Measurements from ENCODE around the gene RPTOR. TPM values are rescaled to one million over a fixed set of nuclear protein-coding genes. Genes with fewer than 3 reads are reported as not detected.
"Not testable (repeated sequence)": the region's sequence is repeated elsewhere in the genome, so short reads cannot be mapped to it uniquely, and the experiment has no call there.

The RPTOR gene
- polyA plus RNA-seq, 1 donor, result 23.9 TPM

DNA sequence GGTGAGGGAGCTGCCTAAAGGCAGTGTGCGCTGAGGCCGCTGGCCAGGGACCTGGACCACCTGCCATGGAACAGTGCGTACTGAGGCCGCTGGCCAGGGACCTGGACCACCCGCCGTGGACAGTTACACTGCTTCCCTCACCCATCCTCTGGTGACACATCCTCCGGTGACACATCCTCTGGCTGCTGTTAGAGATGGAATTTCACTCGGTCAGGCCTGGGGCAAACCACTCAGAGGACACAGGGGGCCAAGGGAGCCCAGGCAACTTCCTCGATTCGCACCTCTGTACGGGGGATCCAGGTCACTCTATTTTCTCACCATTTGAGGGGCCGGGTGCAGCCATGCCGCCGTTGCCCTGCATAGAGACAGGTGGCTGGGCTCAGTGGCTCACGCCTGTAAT lies 32.4 kb upstream of the RPTOR start:
- no peak for DNase-seq (ENCODE audit: low read depth)

DNA sequence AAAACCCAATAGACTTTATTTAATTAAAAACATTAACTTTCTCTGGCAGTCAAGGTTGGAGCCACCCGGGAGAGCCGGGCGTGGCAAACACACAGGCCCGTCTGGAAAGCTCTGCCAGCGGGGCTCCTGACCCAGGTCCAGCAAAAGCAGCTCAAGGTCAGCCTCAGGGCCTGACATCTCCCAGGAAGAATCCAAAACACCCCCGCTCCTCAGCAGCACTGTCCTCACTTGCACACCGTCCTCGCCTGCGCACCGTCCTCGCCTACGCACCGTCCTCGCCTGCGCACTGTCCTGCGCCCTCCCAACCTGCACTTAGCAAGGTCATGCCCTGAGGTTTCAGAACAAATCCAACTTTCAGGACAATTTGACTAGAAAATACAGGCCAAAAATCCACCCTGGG lies 31.4 kb upstream of the RPTOR start:
- DNase-seq (ENCODE audit: low read depth), result no peak

DNA sequence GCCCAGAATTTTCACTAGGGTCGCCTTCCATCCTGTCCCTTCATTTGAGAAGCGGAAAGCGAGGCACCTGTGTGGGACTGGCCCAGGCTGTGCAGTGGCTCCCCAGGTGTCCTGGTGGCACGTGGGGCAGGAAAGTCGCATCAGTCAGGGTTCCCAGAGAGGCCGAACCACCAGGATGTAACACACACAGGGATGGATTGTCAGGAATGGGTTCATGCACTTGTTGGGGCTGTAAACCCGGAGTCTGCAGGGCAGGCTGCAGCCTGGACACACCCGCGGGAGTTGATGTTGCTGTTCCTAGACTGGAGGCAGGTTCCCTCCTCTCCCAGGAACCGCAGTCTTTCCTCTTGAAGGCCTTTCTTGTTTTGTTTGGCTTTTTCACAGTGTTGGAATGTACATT lies 30.7 kb upstream of the RPTOR start:
- DNase-seq (ENCODE audit: low read depth), result no peak

DNA sequence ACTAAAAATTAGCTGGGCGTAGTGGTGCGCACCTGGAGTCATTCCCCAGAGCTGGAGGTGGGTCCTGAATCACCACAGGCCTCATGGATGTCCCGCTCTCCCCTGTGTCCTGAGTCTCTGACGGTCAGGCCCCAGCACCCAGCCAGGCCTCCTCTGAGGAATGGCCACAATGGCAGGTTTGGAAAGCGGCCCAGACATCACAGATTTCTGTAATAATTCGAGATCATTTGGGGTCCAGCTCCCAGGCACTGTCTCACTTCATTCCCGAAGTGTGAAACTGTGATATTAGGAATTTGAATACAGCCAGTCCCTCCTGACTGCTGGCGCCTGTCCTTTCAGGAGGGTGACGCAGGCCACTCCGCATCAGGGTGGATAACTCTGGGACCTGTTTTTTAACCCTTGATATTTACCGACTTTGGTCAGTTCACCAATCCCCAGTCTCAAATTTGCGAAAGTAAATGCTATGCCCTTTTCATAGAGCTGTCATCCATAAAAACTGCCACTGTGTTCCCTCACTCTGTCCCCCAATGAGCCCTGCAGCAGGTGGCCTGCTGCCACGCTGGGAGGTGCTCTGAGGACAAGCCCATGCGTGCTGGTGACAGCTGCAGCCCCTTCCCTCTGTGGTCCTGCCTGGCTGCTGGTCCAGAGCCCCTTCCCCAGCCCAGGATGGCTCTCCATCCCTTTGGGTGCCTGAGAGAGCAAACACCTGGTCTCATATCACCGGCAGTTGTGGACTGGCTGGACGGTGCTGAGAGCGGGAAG lies 28.3 kb upstream of the RPTOR start:
- no peak for DNase-seq (ENCODE audit: low read depth)

DNA sequence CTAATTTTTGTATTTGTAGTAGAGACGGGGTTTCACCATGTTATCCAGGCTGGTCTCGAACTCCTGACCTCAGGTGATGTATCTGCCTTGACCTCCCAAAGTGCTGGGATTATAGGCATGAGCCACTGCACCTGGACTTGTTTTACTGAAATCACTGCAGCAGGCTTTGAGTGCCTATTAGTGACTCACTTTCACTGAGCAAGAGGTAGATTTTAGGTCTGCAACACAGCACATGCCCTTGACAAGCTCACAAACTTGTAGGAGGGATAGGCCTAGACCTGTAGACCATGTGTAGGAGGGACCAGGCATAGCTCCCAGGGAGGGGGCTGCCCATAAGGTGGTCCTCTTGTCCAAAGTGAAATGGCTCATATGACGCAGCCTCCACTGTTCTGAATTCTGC lies 27.0 kb upstream of the RPTOR start:
- DNase-seq (ENCODE audit: low read depth), result no peak

DNA sequence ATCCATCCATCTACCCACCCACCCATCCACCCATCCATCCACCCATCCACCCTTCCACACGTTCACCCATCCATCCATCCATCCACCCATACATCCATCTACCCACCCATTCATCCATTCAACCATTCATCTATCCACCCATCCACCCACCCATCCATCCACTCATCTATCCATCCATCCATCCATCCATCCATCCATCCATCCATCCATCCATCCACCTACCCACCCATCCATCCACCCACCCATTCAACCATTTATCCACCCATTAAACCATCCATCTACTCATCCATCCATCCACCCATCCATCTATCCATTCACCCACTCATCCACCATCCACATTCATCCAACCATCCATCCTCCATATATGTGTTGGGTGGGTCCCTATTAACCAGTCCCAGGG lies 26.2 kb upstream of the RPTOR start:
- DNase-seq (ENCODE audit: low read depth), result no peak

DNA sequence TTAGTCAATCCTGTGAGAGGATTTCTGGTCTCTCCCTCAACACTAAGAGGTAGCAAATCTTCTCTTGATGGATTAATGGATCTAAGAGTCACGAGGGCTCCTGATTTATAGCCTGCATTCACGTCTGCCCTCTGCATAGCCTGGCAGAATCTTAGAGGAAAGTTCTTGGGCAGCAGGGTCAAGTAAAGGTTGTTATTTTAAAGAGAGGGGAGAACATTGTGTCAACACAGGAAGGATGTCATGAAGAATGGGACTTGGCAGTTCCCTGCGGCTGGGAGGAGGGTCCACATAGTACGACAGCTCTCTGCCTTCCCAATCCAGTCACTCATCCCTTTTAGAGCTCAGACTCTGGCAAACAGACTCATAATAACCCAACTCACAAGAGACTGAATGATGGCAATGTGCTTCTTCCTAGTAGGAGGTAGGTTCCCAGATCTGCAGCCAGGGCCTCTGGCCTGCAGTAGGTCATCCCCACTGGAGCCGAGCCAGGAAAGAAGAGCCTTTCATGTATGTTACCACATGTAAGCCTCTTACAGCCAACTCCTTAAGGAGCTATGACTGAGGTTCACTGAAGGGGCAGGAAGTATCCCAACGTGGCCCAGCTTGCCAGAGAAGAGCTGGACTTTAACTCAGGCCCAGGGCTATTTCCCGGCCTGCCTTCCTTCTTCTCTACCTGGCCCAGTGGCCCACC lies 25.4 kb upstream of the RPTOR start:
- DNase-seq (ENCODE audit: low read depth), result no peak

DNA sequence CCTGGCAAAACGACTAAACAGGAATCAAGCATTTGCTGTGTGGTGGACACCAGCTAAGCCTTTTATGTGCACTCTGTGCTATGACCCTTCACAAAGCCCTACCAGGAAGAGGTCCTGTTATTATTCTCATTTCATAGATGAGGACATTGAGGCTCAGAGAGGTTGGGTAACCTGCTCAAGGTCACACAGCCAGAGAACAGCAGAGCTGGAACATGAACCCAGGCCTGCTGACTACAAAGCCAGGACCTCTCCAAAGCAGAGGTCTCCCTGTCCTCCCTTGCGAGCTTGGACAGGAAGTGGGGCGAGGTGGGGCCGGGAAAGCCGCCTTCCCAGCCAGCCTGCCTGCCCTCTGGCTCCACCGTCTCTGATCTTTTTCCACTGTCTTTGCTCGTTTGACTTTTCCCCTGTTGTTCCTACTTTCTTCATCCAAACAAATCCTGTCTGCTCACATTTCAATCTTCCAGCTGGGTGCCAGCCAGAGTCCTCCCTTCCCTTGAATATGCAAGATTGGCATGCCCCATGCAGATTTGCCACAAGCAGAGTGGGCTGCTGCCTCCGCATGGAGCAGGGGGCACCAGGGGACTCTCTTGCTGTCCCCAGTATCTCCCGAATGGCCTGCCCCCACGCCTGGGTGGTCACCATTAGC lies 23.7 kb upstream of the RPTOR start:
- DNase-seq (ENCODE audit: low read depth), result no peak

DNA sequence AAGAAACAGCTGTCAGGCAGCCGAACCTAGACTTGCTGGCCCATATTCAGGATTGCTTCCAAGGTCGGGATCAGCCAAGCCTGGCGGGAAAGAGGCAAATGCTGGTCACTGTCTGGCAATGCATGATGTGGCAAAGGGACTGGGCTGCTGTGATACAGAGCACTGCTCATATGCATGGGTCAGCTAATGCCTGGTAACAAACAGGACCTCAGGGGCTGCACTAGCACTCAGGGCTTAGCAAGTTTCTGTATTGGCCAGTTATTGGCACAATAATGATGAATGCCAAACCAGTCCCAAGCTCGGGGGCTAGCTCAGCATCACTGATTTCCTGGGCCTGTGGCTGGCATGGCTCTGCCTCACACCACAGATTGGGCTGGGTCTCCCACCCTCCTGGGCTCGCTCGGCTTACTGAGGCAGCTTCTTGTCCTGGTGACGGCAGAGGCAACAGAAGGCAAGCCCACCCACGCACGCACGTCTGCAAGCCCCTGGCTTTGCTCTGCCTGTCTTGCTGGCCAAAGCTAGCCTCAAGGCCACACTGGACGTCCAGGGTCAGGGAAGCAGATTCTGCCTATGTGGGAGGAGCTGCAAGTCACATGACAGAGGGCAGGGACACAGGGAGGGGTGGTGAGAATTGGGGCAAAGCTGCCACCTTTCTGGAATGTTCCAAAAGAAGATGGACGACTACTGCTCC lies 21.4 kb upstream of the RPTOR start:
- no peak for DNase-seq (ENCODE audit: low read depth)

DNA sequence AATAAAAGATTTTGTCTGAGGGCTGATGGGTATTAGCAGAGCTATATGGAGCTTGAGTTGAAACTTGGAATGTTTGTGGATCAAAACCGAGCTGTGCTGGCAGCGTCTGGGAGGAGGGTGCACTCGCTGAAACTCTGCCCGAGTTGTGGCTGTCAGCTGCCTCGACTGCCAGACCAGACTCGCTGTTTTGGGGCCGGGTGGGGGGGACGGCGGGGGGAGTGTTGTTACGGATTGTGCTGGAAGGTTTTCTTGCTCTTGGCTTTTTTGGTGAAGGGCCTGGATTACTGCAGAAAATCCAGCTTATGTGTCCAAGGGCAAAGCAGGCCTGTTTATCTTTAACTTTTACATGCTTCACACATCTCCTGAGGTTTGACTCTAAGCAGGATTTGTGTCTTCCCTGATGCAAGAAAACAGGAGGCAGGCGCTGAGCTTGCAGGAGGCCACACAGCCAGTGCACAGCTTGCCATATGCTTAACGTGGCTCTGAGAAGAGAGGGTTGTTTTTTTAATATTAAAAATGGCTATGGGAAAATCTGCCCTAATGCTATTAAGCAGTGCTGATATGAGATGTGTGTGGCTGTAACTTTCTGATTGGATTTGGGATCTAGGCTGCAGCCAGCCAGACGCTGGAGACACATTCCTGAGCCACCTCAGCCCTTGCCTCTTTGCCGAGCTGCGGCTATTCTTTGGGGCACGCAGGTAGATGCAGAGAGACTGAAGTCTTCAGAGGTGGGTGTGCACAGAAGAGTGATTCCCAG lies 20.5 kb upstream of the RPTOR start:
- DNase-seq (ENCODE audit: low read depth), result no peak

DNA sequence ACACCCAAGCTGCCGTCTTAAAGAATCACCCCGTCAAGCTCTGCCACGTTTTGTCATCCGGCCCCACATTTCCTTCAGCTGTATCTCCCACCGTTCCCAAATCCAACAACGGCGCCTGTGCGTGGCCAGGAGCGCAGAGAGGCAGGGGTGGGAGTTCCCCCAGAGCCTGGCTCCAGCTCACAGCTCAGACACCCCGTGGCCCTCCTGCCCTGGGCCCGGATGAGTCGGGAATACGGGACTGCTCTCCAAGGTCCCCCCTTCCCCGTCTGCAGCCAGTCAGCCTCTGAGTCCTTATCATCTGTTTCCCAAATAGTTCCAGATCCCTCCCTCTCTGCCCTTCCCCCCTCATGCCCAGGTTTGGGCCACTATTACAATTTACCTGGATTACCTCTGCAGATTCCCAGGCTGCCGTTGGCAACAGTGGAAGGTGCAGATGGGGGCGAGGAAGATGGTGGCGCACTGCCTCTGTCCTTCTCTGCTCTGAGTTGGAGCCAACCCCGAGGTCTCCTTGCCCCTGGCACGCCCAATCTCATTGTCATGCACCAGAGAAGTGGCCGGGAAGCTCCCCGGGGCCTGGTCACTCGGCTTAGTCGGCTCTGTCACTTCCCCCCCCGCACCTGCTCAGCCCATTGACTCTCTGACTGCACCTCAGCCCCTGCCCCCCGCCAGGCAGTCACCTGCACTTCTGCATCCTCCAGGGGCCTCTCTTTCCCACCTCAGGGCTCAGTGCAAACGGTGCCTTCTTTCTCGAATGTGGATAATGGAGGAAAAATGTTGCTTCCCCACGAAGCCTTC lies 18.3 kb upstream of the RPTOR start:
- no peak for DNase-seq (ENCODE audit: low read depth)

DNA sequence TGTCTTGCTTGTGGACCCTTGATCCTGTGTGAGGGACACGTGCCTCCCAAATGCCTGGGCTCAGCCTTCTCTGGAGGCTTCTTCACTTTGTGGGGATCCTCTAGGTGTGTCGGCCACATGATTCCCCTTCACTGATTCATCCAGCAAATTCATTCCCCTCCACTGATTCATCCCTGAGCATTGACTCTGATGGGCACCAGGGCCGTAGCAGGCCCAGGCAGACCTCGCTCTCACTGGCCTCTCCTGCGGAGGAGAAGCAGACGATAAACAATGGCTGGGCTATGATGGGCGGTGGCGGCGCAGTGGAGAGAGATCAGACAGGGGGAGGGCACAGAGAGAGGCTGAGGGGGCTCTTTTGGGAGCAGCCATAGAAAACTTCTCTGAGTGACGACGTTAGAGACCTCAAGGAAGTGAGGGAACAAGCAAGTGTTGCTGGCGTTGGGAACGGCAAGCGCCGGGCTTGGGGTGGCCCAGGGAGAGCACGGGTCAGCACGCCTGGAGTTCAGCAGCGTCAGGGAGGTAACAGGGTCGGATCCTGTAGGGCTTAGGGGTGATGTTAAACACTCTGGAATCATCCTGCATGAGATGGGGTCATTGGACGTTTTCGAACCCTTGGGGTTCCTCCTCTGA lies 17.5 kb upstream of the RPTOR start:
- no peak for DNase-seq (ENCODE audit: low read depth)

DNA sequence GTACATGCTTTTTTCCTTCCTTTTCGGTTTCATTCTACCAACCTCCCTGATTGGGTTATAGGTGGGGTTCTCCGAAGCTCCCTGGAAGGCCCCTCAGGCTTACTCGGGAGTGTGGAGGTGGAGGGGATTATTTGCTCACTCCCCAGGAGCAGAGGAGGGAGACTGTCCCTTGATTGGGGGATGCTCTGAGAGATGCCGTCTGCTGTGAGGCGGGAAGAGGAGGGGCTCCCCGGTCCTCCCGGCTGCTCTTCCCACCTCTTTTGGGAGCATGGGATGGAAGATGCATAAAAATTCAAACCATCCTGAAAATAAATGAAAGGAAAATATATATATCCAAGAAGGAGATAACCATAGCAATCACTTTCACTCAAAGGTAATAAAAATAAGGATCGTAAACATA lies 16.1 kb upstream of the RPTOR start:
- DNase-seq (ENCODE audit: low read depth), result no peak

DNA sequence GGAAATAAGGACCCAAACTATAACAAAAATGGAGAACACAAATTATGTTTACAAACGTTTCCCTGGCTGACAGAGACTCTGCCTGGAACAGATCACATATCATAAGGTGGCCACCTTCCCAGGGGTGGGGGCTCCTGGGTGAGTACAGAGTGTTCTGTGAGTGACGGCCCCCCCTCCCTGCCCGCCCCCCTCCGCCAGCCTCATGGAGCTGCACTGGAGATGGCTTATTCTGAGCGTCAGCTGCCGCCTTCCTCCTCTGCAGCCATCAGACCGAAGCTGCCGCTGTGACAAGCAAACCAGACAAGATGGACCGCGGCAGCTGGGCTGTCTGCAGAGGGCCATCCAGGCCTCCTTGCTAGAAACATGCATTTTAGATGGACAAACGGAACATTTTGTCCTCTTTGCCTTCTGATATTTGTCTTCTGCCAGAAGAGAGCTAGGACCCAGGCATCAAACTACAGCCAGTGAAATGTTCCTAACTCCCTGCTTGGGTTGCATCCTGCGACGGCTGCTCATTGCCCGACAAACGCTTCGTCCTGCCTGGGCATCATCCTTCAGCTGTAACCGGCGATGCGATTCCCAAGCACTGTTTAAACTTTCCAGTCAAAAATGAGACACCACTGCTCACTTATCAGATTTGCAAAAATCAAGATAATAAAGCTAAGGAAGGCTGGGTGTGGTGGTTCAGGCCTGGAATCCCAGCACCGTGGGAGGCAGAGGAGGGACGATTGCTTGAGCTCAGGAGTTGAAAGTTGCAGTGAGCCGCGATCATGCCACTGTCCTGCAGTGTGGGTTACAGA lies 15.3 kb upstream of the RPTOR start:
- DNase-seq (ENCODE audit: low read depth), result no peak

DNA sequence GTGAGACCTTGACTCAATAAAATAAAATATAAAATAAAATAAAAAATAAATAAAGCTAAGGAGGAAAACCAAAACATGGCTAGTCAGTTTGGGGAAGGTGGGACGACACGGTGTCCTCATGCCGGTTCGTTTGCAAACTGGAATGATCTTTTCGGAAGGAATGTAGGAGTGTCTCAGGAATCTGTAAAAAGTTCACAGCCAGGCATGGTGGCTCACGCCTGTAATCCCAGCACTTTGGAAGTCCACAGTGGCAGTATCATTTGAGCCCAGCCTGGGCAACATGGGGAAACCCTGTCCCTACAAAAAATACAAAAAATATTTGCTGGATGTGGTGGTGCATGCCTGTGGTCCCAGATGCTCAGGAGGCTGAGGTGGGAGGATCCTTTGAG lies 14.7 kb upstream of the RPTOR start:
- no peak for DNase-seq (ENCODE audit: low read depth)

DNA sequence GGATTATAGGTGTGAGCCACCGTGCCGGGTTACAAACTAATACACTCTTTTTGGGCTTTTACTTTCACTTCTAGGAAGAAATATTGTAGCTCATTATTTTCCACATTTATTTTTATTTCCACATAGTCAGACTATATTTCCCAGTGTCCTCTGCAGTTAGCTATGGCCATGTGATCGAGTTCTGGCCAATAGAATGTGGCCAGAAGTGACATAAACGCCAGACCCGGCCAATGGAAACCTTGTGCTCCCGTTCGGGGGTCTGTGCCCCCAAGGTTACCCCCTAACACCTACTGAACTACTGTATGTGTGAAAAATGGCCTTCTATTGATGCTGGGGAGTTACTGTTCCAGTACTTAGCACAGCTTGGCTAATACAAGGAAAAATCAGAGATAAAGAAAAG lies 13.2 kb upstream of the RPTOR start:
- DNase-seq (ENCODE audit: low read depth), result no peak

DNA sequence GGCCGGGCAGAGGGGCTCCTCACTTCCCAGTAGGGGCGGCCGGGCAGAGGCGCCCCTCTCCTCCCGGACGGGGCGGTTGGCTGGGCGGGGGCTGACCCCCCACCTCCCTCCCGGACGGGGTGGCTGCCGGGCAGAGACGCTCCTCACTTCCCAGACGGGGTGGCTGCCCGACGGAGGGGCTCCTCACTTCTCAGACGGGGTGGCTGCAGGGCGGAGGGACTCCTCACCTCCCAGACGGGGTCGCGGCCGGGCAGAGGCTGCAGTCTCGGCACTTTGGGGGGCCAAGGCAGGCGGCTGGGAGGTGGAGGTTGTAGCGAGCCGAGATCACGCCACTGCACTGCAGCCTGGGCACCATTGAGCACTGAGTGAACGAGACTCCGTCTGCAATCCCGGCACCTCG lies 7.3 kb upstream of the RPTOR start:
- DNase-seq (ENCODE audit: low read depth), result not testable (repeated sequence)

DNA sequence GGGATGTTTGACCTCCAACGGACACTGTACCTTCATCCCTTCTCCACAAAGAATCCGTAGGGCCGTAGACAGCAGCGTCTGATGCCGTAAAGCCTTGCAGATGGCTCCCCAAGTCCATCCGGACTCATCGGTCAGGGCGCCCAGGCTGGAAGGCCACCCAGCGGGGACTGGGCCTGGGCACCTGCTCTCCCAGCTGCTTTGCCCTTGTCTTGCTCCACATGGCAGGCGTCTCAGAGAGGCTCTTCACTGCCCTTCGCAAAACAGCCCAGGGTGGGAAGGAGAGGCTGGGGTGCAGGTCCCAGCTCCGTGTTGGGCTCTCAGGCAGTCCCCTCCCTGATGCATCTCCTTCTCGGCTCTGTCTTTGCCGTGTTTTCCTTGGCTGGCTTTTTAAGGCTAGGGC lies 6.2 kb upstream of the RPTOR start:
- no peak for DNase-seq (ENCODE audit: low read depth)

DNA sequence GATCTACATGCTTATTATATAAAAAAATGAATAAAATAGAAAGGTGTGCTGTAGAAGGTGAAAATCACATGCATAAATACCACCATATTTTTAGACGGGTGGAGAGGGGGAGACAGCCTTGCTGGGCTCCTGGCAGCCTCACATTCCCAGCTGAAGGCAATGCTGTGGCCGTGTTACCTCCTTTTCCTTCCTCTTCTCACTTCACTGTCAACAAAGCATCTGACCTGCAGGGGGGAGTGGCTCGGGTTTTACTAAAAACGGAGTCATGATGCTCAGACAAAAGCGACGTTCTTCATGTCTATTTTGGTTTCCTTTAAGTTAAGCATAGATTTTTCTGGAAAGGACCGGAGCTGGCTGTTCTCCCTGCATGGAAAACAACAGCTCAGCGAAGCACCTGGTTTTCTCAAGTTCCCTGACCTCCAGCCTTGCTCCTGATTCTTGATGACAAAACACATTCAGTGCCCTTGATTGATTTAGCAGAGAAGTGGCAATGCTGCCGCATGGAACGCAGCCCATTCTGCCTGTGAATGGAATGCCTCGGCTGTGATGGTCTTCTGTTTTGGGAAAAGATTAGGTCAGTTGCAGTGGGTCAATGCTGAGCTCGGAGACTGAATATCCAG lies 5.5 kb upstream of the RPTOR start:
- no peak for DNase-seq (ENCODE audit: low read depth)
